MCF 10A (cell line): ENCODE data around the gene YWHAQ. TPM values are rescaled to one million over a fixed set of nuclear protein-coding genes. Genes with fewer than 3 reads are reported as not detected.

Experiments
- BruUV-seq: library from RNA; stranded (reverse); fragments of 400-500 nt; replicated peaks from 2 replicates; lab custom pipeline; 2021; lab: Mats Ljungman, UMichigan
- CTCF ChIA-PET: fragments of 300-600 bp; sonication (Branson Sonifier 250); formaldehyde crosslinking; extraction: SDS; loops from one replicate; lab custom pipeline; 2021; ENCODE audit warnings: antibody characterized with exemption, inconsistent platforms; lab: Yijun Ruan, JAX
- POLR2A ChIA-PET: fragments of 300-600, 350-650 bp; sonication (Branson Sonifier 250); formaldehyde crosslinking; extraction: SDS; loops from one replicate; lab custom pipeline; 2020; ENCODE audit warnings: antibody characterized with exemption, inconsistent platforms; lab: Yijun Ruan, JAX
- DNase-seq: peaks from one replicate; pipeline ENCODE4 v3.0.0-alpha.2; 2018; ENCODE audit not compliant: unreplicated experiment
- H3K27ac Mint-ChIP-seq: one replicate; pipeline ENCODE4 v1.8.0; 2022; ENCODE audit warnings: mild to moderate bottlenecking, low read depth, mixed read lengths; ENCODE audit not compliant: unreplicated experiment
- H3K27me3 Mint-ChIP-seq: one replicate; pipeline ENCODE4 v1.8.0; 2022; ENCODE audit warnings: mixed read lengths; ENCODE audit not compliant: insufficient read depth, unreplicated experiment
- H3K36me3 Mint-ChIP-seq: one replicate; pipeline ENCODE4 v1.8.0; 2022; ENCODE audit warnings: mild to moderate bottlenecking, moderate library complexity, mixed read lengths; ENCODE audit not compliant: insufficient read depth, unreplicated experiment
- H3K4me1 Mint-ChIP-seq: one replicate; pipeline ENCODE4 v1.8.0; 2022; ENCODE audit warnings: mixed read lengths; ENCODE audit not compliant: insufficient read depth, unreplicated experiment
- H3K4me3 Mint-ChIP-seq: one replicate; pipeline ENCODE4 v1.8.0; 2022; ENCODE audit warnings: mild to moderate bottlenecking, moderate library complexity, mixed read lengths; ENCODE audit not compliant: unreplicated experiment
- H3K9me3 Mint-ChIP-seq: one replicate; pipeline ENCODE4 v1.8.0; 2022; ENCODE audit warnings: mixed read lengths; ENCODE audit not compliant: unreplicated experiment
- intact Hi-C: fragments of 100-400 bp; cut with micrococcal nuclease; formaldehyde crosslinking; loops from 2 replicates; pipeline ENCODE4 v1.14.1; 2022
- total RNA-seq: library from RNA; stranded (reverse); gene quantifications from 2 replicates; pipeline ENCODE4 v1.2.3, GENCODE V29; 2022
- TF ChIP-seq, protein P1 (sequence below): fragments of 200-600 bp; IDR thresholded peaks from one replicate; pipeline ENCODE4 v1.8.0; 2022; ENCODE audit warnings: antibody characterized with exemption, mild to moderate bottlenecking; ENCODE audit not compliant: unreplicated experiment

YWHAQ gene
- total RNA-seq, 1 experiment from 2014 or later: 239 TPM

DNA sequence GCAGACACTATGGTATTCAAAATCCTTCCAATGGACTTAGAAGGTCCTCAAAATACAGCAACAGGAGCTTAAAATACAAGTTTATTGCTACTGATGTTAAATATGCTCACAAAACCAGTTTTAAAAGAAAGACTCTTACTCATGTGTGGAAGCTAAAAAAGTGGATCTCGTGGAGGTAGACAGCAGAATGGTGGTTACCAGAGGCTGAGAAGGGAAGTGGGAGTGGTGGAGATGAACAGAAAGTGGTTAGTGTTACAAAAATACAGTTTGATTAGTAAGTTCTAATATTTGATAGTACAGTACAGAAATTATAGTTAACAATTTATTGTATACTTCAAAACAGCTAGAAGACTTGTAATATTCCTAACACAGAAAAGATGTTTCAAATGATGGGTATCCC is 87.2 kb downstream of the YWHAQ start:
- Mint-ChIP-seq H3K36me3 (peaks cover 16% of the 10 kb centered on the region), H3K4me3 (no peak overlapping the region), H3K9me3 (no peaks in the 10 kb centered on the region), H3K27ac (peak overlapping the region; percentile 16), H3K27me3 (no peaks in the 10 kb centered on the region), H3K4me1 (peaks cover 25% of the 10 kb centered on the region)
- no peak for DNase-seq
- TF ChIP-seq, protein P1, sequence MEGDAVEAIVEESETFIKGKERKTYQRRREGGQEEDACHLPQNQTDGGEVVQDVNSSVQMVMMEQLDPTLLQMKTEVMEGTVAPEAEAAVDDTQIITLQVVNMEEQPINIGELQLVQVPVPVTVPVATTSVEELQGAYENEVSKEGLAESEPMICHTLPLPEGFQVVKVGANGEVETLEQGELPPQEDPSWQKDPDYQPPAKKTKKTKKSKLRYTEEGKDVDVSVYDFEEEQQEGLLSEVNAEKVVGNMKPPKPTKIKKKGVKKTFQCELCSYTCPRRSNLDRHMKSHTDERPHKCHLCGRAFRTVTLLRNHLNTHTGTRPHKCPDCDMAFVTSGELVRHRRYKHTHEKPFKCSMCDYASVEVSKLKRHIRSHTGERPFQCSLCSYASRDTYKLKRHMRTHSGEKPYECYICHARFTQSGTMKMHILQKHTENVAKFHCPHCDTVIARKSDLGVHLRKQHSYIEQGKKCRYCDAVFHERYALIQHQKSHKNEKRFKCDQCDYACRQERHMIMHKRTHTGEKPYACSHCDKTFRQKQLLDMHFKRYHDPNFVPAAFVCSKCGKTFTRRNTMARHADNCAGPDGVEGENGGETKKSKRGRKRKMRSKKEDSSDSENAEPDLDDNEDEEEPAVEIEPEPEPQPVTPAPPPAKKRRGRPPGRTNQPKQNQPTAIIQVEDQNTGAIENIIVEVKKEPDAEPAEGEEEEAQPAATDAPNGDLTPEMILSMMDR: no peak
- intact Hi-C loops: no loop called here
- no TSS peak for BruUV-seq
- ChIA-PET POLR2A (interaction anchor here (0.7 to 0.9 kb wide), 2 partner anchors 54 to 298 kb away, joined by 3 to 4 read pairs; no protein-coding TSS in a partner anchor), CTCF (interaction anchor here (0.6 to 0.7 kb wide), 2 partner anchors 19 to 236 kb away, joined by 3 to 4 read pairs; no protein-coding TSS in a partner anchor)

DNA sequence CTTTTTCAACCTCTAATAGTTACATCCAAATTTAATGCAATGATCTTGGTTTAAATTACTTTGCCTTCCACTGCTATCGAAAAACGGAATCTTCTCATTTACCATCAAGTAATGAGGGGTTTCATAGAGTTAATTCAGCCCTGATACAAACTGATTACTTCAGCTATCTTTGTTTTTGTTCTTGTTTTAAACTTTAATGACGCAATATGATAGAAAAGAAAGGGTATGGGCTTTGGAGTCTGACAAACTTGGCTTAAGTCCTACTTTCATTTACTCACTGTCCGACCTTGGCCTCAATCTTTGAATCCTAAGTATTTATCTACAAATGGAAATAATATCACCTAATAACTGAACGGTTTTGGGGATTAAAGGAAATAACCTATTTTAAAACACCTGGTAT is 91.3 kb downstream of the YWHAQ start:
- peaks cover 32% of the 10 kb centered on the region for H3K36me3 Mint-ChIP-seq
- ChIA-PET CTCF (interaction anchor here (0.7 to 0.8 kb wide), 2 partner anchors 29 to 337 kb away, joined by 3 read pairs; no protein-coding TSS in a partner anchor), POLR2A (interaction anchor here (0.7 to 4.6 kb wide), 6 partner anchors 11 to 265 kb away, joined by 3 to 41 read pairs (median 5); partner anchors contain the start of gene ADAM17)
- TF ChIP-seq, protein P1: no peak
- peak overlapping the region; percentile 5 for H3K27ac Mint-ChIP-seq
- H3K9me3 Mint-ChIP-seq: no peaks in the 10 kb centered on the region
- H3K4me1 Mint-ChIP-seq: peaks cover 19% of the 10 kb centered on the region
- no peak overlapping the region for H3K4me3 Mint-ChIP-seq
- intact Hi-C loops: no loop called here
- H3K27me3 Mint-ChIP-seq: no peaks in the 10 kb centered on the region
- no TSS peak for BruUV-seq
- peak; percentile 57 for DNase-seq

DNA sequence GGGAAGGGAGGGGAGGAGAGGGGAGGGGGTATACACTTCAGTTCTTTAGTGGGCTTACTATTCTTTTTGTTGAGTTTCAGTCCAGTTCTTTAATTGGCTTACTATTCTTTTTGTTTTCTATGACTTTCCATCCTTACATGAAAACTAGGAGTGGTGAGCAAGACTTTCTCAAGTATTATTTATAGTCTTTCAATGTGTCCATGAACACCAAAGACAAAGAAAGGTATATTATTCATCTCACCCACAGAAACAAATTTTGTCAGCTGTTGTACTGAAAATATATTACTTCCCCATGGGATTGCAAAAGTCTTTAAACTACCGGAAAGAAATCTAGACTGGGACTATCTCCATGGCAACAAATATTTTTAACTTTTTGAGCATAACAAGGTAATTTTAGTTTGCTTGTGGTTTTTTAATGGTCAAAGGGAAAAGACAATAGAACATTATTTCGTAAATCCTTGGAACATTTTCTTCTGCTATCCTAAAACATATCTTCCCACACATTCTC is 92.7 kb downstream of the YWHAQ start:
- POLR2A ChIA-PET: interaction anchor here (0.6 to 4.6 kb wide), 9 partner anchors 9 to 459 kb away, joined by 3 to 41 read pairs (median 4); partner anchors contain the start of genes ADAM17 and ITGB1BP1
- Mint-ChIP-seq H3K4me1 (peaks cover 14% of the 10 kb centered on the region), H3K9me3 (no peaks in the 10 kb centered on the region), H3K4me3 (no peak overlapping the region), H3K27ac (peak overlapping the region; percentile 79), H3K27me3 (no peaks in the 10 kb centered on the region), H3K36me3 (peaks cover 39% of the 10 kb centered on the region)
- BruUV-seq: no TSS peak
- intact Hi-C loops: no loop called here
- CTCF ChIA-PET: no interaction called here
- TF ChIP-seq, protein P1: no peak
- peak; percentile 85 for DNase-seq

DNA sequence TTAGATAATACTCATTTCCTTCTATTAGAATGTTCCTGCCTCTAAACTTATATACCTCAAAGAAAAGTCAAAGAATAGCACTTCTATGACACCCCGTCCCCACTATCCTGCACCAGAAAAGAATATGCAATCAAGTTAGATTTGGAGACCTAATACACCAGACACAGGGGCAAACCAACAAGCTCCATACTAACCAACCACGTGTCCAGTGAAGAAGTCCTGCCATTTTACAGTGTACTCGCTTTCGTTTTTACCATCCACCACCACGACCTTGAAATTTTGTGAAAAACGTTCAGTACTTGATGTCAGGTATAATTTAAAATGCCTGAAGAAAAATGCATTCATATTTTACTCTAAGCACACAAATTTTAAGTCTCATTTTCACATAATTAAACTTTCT is 94.3 kb downstream of the YWHAQ start:
- DNase-seq: no peak
- no peak overlapping the region for H3K4me3 Mint-ChIP-seq
- H3K27ac Mint-ChIP-seq: peak overlapping the region; percentile 46
- no peaks in the 10 kb centered on the region for H3K27me3 Mint-ChIP-seq
- H3K4me1 Mint-ChIP-seq: peaks cover 14% of the 10 kb centered on the region
- BruUV-seq: no TSS peak
- H3K36me3 Mint-ChIP-seq: peaks cover 38% of the 10 kb centered on the region
- intact Hi-C loops: no loop called here
- no peaks in the 10 kb centered on the region for H3K9me3 Mint-ChIP-seq
- ChIA-PET CTCF (interaction anchor here (1.0 kb wide), 1 partner anchor 234 kb away, joined by 3 read pairs; no protein-coding TSS in a partner anchor), POLR2A (interaction anchor here (0.7 to 4.6 kb wide), 5 partner anchors 10 to 520 kb away, joined by 3 to 41 read pairs (median 4); partner anchors contain the start of gene ADAM17)
- TF ChIP-seq, protein P1: no peak
